ENCODE measurements around the gene COQ8A.

COQ8A gene

GRCh38 chr1:226975259-226976250, 35.5 kb downstream of the COQ8A start:
- Histone ChIP-seq H3K27ac (ENCODE audit: low read depth, low read length) (no peak overlapping the region), H3K9ac (ENCODE audit: low read length) (no peak overlapping the region), H3K4me1 (ENCODE audit: control insufficient read depth, insufficient read depth, low read length) (peaks cover 30% of the 10 kb centered on the region; the same call in 1 of the 2 replicates), H3K27me3 (ENCODE audit: control insufficient read depth, insufficient read depth, low read length) (no peaks in the 10 kb centered on the region), H3K36me3 (ENCODE audit: control insufficient read depth, insufficient read depth, low read length) (peaks cover 15% of the 10 kb centered on the region; the same call in 1 of the 2 replicates), H3K4me3 (ENCODE audit: low read depth, low read length) (no peak overlapping the region), H3K9me3 (ENCODE audit: control insufficient read depth, insufficient read depth, low read depth, low read length) (peaks cover 7% of the 10 kb centered on the region; the same call in 1 of the 2 replicates)

DNA sequence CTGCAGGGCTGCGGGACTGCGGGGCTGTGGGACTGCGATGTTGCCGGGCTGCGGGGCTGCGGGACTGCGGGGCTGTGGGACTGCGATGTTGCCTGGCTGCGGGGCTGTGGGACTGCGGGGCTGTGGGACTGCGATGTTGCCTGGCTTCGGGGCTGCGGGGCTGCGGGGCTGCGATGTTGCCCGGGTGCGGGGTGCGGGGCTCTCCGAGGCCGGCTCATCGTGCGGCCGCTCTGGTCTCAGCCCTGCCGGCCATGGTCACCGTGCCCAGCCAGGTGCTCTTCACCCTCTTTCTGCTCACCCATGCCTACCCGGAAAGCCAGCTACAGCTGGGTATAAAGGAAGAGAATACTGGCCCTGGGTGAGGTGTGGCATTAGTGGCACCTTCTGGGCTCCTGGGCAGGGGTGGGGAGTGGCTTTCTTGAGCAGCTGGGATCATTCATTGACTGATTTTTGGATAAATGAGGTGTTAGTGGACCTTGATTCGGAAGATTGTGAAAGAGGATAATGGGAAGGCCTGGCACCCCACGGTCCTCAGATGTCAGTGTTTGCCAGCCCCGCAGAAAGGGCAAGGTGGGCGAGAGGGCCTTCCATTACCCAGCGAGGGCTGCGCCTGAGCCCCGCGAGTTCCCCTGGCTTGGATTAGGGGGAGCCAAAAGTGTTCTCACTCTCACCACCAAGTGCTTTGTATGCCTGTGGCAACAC, 36.3 kb downstream of the COQ8A start:
- Histone ChIP-seq H3K27me3 (ENCODE audit: control insufficient read depth, insufficient read depth, low read length) (no peaks in the 10 kb centered on the region), H3K27ac (ENCODE audit: low read depth, low read length) (no peak overlapping the region), H3K4me3 (ENCODE audit: low read depth, low read length) (no peak overlapping the region), H3K9me3 (ENCODE audit: control insufficient read depth, insufficient read depth, low read depth, low read length) (peaks cover 7% of the 10 kb centered on the region; the same call in 1 of the 2 replicates), H3K36me3 (ENCODE audit: control insufficient read depth, insufficient read depth, low read length) (peaks cover 15% of the 10 kb centered on the region; the same call in 1 of the 2 replicates), H3K9ac (ENCODE audit: low read length) (no peak overlapping the region), H3K4me1 (ENCODE audit: control insufficient read depth, insufficient read depth, low read length) (peaks cover 30% of the 10 kb centered on the region; the same call in 1 of the 2 replicates)

DNA sequence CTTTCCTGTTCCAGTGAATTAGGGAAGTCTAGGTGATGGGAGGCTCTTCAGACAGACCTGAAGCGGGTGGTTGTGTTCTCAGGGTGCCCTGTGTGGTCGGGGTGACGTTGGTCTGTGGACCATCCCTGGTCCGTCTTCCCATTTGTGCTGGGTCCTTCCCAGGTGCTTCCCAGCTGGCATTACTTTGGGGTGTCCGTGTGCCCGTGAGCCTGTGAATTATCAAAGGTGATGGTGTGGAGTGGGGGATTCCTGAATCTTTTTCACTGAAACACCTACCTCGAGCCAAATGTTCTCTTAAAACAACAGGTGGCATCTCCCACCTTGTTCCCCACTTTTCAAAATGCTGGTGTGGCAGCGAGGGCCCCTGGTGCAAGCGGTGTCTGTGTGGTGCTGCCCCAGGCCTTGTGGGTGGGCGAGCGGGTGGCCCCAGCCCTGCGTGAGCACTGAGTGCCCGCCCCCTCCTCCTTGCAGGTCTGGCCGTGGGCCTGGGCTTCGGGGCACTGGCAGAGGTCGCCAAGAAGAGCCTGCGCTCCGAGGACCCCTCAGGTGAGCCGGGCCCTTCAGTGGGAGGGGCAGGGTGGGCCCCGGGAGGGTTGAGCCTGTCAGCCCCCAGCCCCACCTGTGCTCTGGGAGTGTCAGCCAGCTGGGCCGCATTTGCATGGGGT, 37.0 kb downstream of the COQ8A start:
- Histone ChIP-seq H3K4me3 (ENCODE audit: low read depth, low read length) (no peak overlapping the region), H3K9ac (ENCODE audit: low read length) (no peak overlapping the region), H3K9me3 (ENCODE audit: control insufficient read depth, insufficient read depth, low read depth, low read length) (no peaks in the 10 kb centered on the region; the same call in 1 of the 2 replicates), H3K4me1 (ENCODE audit: control insufficient read depth, insufficient read depth, low read length) (peaks cover 30% of the 10 kb centered on the region; the same call in 1 of the 2 replicates), H3K27me3 (ENCODE audit: control insufficient read depth, insufficient read depth, low read length) (no peaks in the 10 kb centered on the region), H3K36me3 (ENCODE audit: control insufficient read depth, insufficient read depth, low read length) (peaks cover 15% of the 10 kb centered on the region; the same call in 1 of the 2 replicates), H3K27ac (ENCODE audit: low read depth, low read length) (no peak overlapping the region)

GRCh38 chr1:226977643-226978431, 37.7 kb downstream of the COQ8A start:
- H3K4me3 ChIP-seq (ENCODE audit: low read depth, low read length) = no peak overlapping the region
- no peak overlapping the region for H3K9ac ChIP-seq (ENCODE audit: low read length)
- peaks cover 30% of the 10 kb centered on the region; the same call in 1 of the 2 replicates for H3K4me1 ChIP-seq (ENCODE audit: control insufficient read depth, insufficient read depth, low read length)
- peaks cover 15% of the 10 kb centered on the region; the same call in 1 of the 2 replicates for H3K36me3 ChIP-seq (ENCODE audit: control insufficient read depth, insufficient read depth, low read length)
- H3K27ac ChIP-seq (ENCODE audit: low read depth, low read length) = no peak overlapping the region
- H3K9me3 ChIP-seq (ENCODE audit: control insufficient read depth, insufficient read depth, low read depth, low read length) = no peaks in the 10 kb centered on the region
- no peaks in the 10 kb centered on the region for H3K27me3 ChIP-seq (ENCODE audit: control insufficient read depth, insufficient read depth, low read length)

DNA sequence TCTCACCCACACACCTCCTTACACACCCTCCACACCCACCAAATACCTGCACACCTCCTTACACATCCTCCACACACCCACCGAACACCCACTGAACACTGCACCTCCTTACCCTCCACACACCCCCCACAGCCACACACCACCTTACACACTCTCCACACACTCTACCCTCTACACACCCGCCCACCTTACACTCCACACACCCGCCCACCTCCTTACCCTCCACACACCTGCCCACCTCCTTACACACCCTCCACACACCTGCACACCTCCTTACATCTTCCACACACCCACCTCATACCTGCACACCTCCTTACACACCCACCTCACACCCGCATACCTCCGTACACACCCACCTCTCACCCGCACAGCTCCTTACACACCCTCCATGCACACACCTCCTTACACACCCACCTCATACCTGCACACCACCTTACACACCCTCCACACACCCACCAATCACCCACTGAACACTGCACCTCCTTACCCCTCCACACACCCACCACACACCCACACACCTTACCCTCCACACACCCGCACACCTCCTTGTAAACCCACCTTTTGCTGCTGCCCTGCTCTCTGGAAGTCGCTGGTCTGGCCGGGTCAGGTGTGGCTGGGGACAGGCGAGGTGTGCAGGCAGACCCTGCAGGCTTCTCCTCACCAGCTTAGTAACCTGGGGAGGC, 38.5 kb downstream of the COQ8A start:
- Histone ChIP-seq H3K27me3 (ENCODE audit: control insufficient read depth, insufficient read depth, low read length) (no peaks in the 10 kb centered on the region), H3K4me1 (ENCODE audit: control insufficient read depth, insufficient read depth, low read length) (peaks cover 24% of the 10 kb centered on the region; the same call in 1 of the 2 replicates), H3K27ac (ENCODE audit: low read depth, low read length) (no peak overlapping the region), H3K36me3 (ENCODE audit: control insufficient read depth, insufficient read depth, low read length) (peaks cover 15% of the 10 kb centered on the region; the same call in 1 of the 2 replicates), H3K4me3 (ENCODE audit: low read depth, low read length) (no peak overlapping the region), H3K9me3 (ENCODE audit: control insufficient read depth, insufficient read depth, low read depth, low read length) (no peaks in the 10 kb centered on the region), H3K9ac (ENCODE audit: low read length) (peak overlapping the region; percentile 30)

GRCh38 chr1:226979115-226979516, 39.0 kb downstream of the COQ8A start:
- Histone ChIP-seq H3K4me1 (ENCODE audit: control insufficient read depth, insufficient read depth, low read length) (peaks cover 20% of the 10 kb centered on the region; the same call in 1 of the 2 replicates), H3K4me3 (ENCODE audit: low read depth, low read length) (no peak overlapping the region), H3K27me3 (ENCODE audit: control insufficient read depth, insufficient read depth, low read length) (no peaks in the 10 kb centered on the region), H3K9me3 (ENCODE audit: control insufficient read depth, insufficient read depth, low read depth, low read length) (no peaks in the 10 kb centered on the region), H3K36me3 (ENCODE audit: control insufficient read depth, insufficient read depth, low read length) (peaks cover 15% of the 10 kb centered on the region; the same call in 1 of the 2 replicates), H3K27ac (ENCODE audit: low read depth, low read length) (no peak overlapping the region), H3K9ac (ENCODE audit: low read length) (peak overlapping the region; percentile 30)

DNA sequence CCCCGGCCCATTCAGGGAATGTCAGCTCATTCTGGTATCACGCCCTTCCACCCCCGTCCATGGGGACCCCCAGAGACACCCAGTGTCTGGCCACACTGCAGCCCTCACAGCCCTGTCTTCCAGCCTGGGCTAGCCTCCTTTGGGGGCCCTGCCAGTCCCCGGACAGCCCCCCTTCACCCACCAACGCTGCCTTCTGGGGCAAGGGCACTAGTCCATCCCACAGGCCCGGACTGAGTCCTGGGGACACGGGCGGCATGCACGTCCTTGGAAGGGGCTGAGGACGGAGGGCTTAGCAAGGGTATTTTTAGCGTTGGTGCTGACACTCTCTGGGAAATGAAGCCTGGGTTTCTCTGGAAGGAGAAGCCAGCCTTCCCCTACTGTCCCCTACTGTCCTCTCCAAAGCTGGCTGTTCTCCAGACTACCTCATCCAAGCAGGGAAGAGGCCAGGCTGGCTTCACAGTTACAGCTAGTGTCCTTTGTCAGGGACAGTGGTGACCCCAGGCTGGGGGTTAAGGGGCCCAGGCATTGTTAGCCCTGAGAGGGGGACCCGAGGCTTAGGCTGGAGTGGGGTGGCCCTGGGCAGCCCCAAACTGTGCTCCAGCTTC, 39.5 kb downstream of the COQ8A start:
- H3K4me3 ChIP-seq (ENCODE audit: low read depth, low read length) = no peak overlapping the region
- H3K36me3 ChIP-seq (ENCODE audit: control insufficient read depth, insufficient read depth, low read length) = peaks cover 18% of the 10 kb centered on the region; the same call in 1 of the 2 replicates
- H3K9ac ChIP-seq (ENCODE audit: low read length) = no peak overlapping the region
- H3K27ac ChIP-seq (ENCODE audit: low read depth, low read length) = 0 out of 2 replicates have a peak overlapping the region, but pooled peaks have one; percentile 11
- H3K27me3 ChIP-seq (ENCODE audit: control insufficient read depth, insufficient read depth, low read length) = no peaks in the 10 kb centered on the region
- peaks cover 17% of the 10 kb centered on the region; the same call in 1 of the 2 replicates for H3K4me1 ChIP-seq (ENCODE audit: control insufficient read depth, insufficient read depth, low read length)
- no peaks in the 10 kb centered on the region for H3K9me3 ChIP-seq (ENCODE audit: control insufficient read depth, insufficient read depth, low read depth, low read length)

GRCh38 chr1:226980122-226980560, 40.0 kb downstream of the COQ8A start:
- Histone ChIP-seq H3K9me3 (ENCODE audit: control insufficient read depth, insufficient read depth, low read depth, low read length) (no peaks in the 10 kb centered on the region), H3K36me3 (ENCODE audit: control insufficient read depth, insufficient read depth, low read length) (peaks cover 18% of the 10 kb centered on the region; the same call in 1 of the 2 replicates), H3K4me1 (ENCODE audit: control insufficient read depth, insufficient read depth, low read length) (peaks cover 13% of the 10 kb centered on the region; the same call in 1 of the 2 replicates), H3K9ac (ENCODE audit: low read length) (no peak overlapping the region), H3K4me3 (ENCODE audit: low read depth, low read length) (no peak overlapping the region), H3K27me3 (ENCODE audit: control insufficient read depth, insufficient read depth, low read length) (no peaks in the 10 kb centered on the region), H3K27ac (ENCODE audit: low read depth, low read length) (peak overlapping the region; percentile 11; the same call in 1 of the 2 replicates)

Measured in HUES6 (cell line).